Endothelial cell of umbilical vein (primary cell): ENCODE measurements around the gene CAPN1. TPM values are rescaled to one million over a fixed set of nuclear protein-coding genes. Genes with fewer than 3 reads are reported as not detected.

Experiments
- BruUV-seq: library from RNA; stranded (reverse); fragments of 400-500 nt; replicated peaks from 2 replicates; lab custom pipeline; 2021; lab: Mats Ljungman, UMichigan
- CTCF ChIA-PET: fragments of 300-600, 350-600 bp; sonication (Branson Sonifier 250); formaldehyde crosslinking; loops from one replicate; lab custom pipeline; 2021; ENCODE audit warnings: antibody characterized with exemption, inconsistent platforms; lab: Charles Lee
- POLR2A ChIA-PET: fragments of 300-600, 350-600 bp; sonication (Branson Sonifier 250); formaldehyde crosslinking; loops from one replicate; lab custom pipeline; 2021; ENCODE audit warnings: antibody characterized with exemption, inconsistent platforms; lab: Charles Lee
- DNase-seq: peaks from one replicate; pipeline ENCODE4 v3.0.0-alpha.2; 2011; ENCODE audit warnings: low read depth, low spot score
- FAIRE-seq: peaks from 2 replicates; lab custom pipeline; 2011; peaks lifted over from hg19 to GRCh38; lab: Jason Lieb, UNC
- H2AFZ ChIP-seq: 2 replicates; pipeline ENCODE4 v1.6.0; 2012; ENCODE audit warnings: low read depth, low read length, control low read depth, inconsistent platforms
- H3K27ac ChIP-seq: 2 replicates; pipeline ENCODE4 v1.5.1; 2011; ENCODE audit warnings: low read depth, mild to moderate bottlenecking, control low read depth, low read length, moderate library complexity; ENCODE audit not compliant: insufficient read depth
- H3K27me3 ChIP-seq, 2 experiments: 2 replicates each; pipeline versions ENCODE4 v1.6.0 to v1.6.1; 2011; ENCODE audit warnings: low read length in 2 of 2, mixed read lengths in 1 of 2; ENCODE audit not compliant: control insufficient read depth in 2 of 2, insufficient read depth in 2 of 2
- H3K36me3 ChIP-seq, 2 experiments: 2 replicates in 1 of 2; 3 replicates in 1 of 2; pipeline ENCODE4 v1.5.1; 2011; ENCODE audit warnings: low read length in 2 of 2, mild to moderate bottlenecking in 1 of 2, moderate library complexity in 1 of 2; ENCODE audit not compliant: control insufficient read depth in 2 of 2, insufficient read depth in 2 of 2; ENCODE audit errors: extremely low read depth in 1 of 2
- H3K4me1 ChIP-seq: 3 replicates; pipeline ENCODE4 v1.5.1; 2011; ENCODE audit warnings: mild to moderate bottlenecking, low read length; ENCODE audit not compliant: control insufficient read depth, insufficient read depth; ENCODE audit errors: extremely low read depth
- H3K4me2 ChIP-seq: 2 replicates; pipeline ENCODE4 v1.6.1; 2011; ENCODE audit warnings: low read length, control low read depth, mixed read lengths; ENCODE audit not compliant: insufficient read depth
- H3K4me3 ChIP-seq, 3 experiments: fragments of 200-600 bp in 1 of 3; sonication (generic), shearing (Covaris generic) in 1 of 3; replicated peaks in 1 of 3; 2 replicates each; pipeline ENCODE4 v1.5.1; 2011 to 2016; ENCODE audit warnings: control low read depth in 3 of 3, low read length in 3 of 3, mild to moderate bottlenecking in 2 of 3, inconsistent platforms in 1 of 3, low read depth in 1 of 3, moderate library complexity in 1 of 3; ENCODE audit not compliant: insufficient read depth in 1 of 3
- H3K79me2 ChIP-seq: 2 replicates; pipeline ENCODE4 v1.6.0; 2012; ENCODE audit warnings: low read length, inconsistent platforms; ENCODE audit not compliant: control insufficient read depth, insufficient read depth
- H3K9ac ChIP-seq: replicated peaks from 2 replicates; pipeline ENCODE3; 2011; ENCODE audit warnings: low read length, control low read depth; ENCODE audit not compliant: insufficient read depth; ENCODE audit errors: extremely low read depth
- H3K9me1 ChIP-seq: replicated peaks from 3 replicates; pipeline ENCODE4 v1.6.0; 2011; ENCODE audit warnings: mild to moderate bottlenecking, low read length; ENCODE audit not compliant: control insufficient read depth, insufficient read depth; ENCODE audit errors: extremely low read depth
- H3K9me3 ChIP-seq: replicated peaks from 2 replicates; pipeline ENCODE4 v1.5.1; 2012; ENCODE audit warnings: low read length, inconsistent platforms; ENCODE audit not compliant: control insufficient read depth, insufficient read depth
- H4K20me1 ChIP-seq: replicated peaks from 2 replicates; pipeline ENCODE3; 2011; ENCODE audit warnings: mild to moderate bottlenecking, low read length; ENCODE audit not compliant: control insufficient read depth, insufficient read depth; ENCODE audit errors: extremely low read depth
- CTCF ChIP-seq, 2 donors: IDR thresholded peaks; 1 replicate in 1 of 2; 2 replicates in 1 of 2; pipeline ENCODE4 v1.5.1; 2011; ENCODE audit warnings: low read length in 2 of 2, mild to moderate bottlenecking in 2 of 2, moderate library complexity in 2 of 2, control low read depth in 1 of 2, inconsistent platforms in 1 of 2, low read depth in 1 of 2; ENCODE audit not compliant: insufficient read depth in 1 of 2; ENCODE audit errors: extremely low read depth in 1 of 2
- EZH2 ChIP-seq: IDR thresholded peaks from 2 replicates; pipeline ENCODE4 v1.6.1; 2012; ENCODE audit warnings: borderline replicate concordance, low read depth, mild to moderate bottlenecking, moderate library complexity, low read length, inconsistent platforms; ENCODE audit not compliant: severe bottlenecking
- FOS ChIP-seq: IDR thresholded peaks from 2 replicates; pipeline ENCODE4 v1.6.1; 2011; ENCODE audit warnings: mild to moderate bottlenecking, low read length, moderate library complexity, borderline replicate concordance; ENCODE audit not compliant: insufficient read depth
- GATA2 ChIP-seq: IDR thresholded peaks from 2 replicates; pipeline ENCODE4 v1.7.0; 2011; ENCODE audit warnings: low read depth, mild to moderate bottlenecking, moderate library complexity, mixed read lengths, low read length; ENCODE audit not compliant: insufficient read length, insufficient read depth
- JUN ChIP-seq: IDR thresholded peaks from 2 replicates; pipeline ENCODE4 v1.6.1; 2011; ENCODE audit warnings: borderline replicate concordance, low read depth; ENCODE audit not compliant: insufficient read length, insufficient read depth
- MAX ChIP-seq: IDR thresholded peaks from 2 replicates; pipeline ENCODE4 v1.6.1; 2011; ENCODE audit not compliant: insufficient read depth, insufficient read length
- MYC ChIP-seq: IDR thresholded peaks from one replicate; pipeline ENCODE4 v1.6.1; 2011; ENCODE audit warnings: mild to moderate bottlenecking, low read depth, low read length
- POLR2A ChIP-seq: IDR thresholded peaks from 2 replicates; pipeline ENCODE4 v1.6.1; 2012; ENCODE audit warnings: low read depth, mild to moderate bottlenecking, control low read depth, low read length
- POLR2AphosphoS5 ChIP-seq: IDR thresholded peaks from 2 replicates; pipeline ENCODE4 v1.6.1; 2012; ENCODE audit warnings: low read depth, mild to moderate bottlenecking, control low read depth, low read length, moderate library complexity; ENCODE audit not compliant: insufficient read depth
- dilution Hi-C: fragments of 300-500 bp; cut with MboI; formaldehyde crosslinking; loops from one replicate; pipeline ENCODE4 v1.15.0; 2019; ENCODE audit warnings: low sequenced_read_pairs; ENCODE audit not compliant: extremely low pct_ligation_motif_present
- intact Hi-C: fragments of 100-400 bp; cut with micrococcal nuclease; formaldehyde crosslinking; loops from one replicate; pipeline ENCODE4 v1.10.0; 2022
- polyA plus RNA-seq, 4 experiments: library from polyadenylated mRNA; depleted of rRNA in 3 of 4; stranded (reverse) in 3 of 4; unstranded in 1 of 4; fragments of >200 nt; gene quantifications; 2 replicates each; pipeline versions ENCODE4 v1.2.1 to v1.2.3, GENCODE V29; 2011 to 2012; ENCODE audit warnings: missing spikeins in 1 of 4
- total RNA-seq: library from RNA; stranded (reverse); gene quantifications from 2 replicates; pipeline ENCODE4 v1.2.3, GENCODE V29; 2021

The CAPN1 gene
- total and polyA plus RNA-seq, 2 donors (not counting 3 experiments of a cell fraction or from before 2014, with no cell fraction given) = 217 to 218 TPM

- ChIA-PET POLR2A (interaction anchor here (0.7 kb wide), 1 partner anchor 161 kb away, joined by 5 read pairs; no protein-coding TSS in a partner anchor), CTCF (no interaction called here)
- Histone ChIP-seq H3K9me1 (no peaks in the 10 kb centered on the region), H3K79me2 (peaks cover 15% of the 10 kb centered on the region), H2AFZ (no peak overlapping the region), H3K4me2 (no peak overlapping the region), H4K20me1 (no peaks in the 10 kb centered on the region), H3K9ac (no peak overlapping the region), H3K36me3 (peaks cover 8 to 36% of the 10 kb centered on the region in 2 experiments), H3K4me1 (peaks cover 6% of the 10 kb centered on the region), H3K27me3 (no peaks in the 10 kb centered on the region), H3K4me3 (no peak overlapping the region), H3K27ac (no peak overlapping the region), H3K9me3 (no peaks in the 10 kb centered on the region)
- dilution Hi-C loops = no loop called here
- FAIRE-seq (no peak), DNase-seq (no peak)
- intact Hi-C loops = no loop called here
- BruUV-seq = no TSS peak
- TF ChIP-seq POLR2A (no peak), MAX (no peak), CTCF (IDR thresholded peaks at IDR 0.05; ENCODE audit: extremely low read depth in 1 of 2, insufficient read depth in 1 of 2, low read depth in 1 of 2, low read length in 2 of 2) (no peak), EZH2 (no peak), JUN (no peak), FOS (no peak), MYC (no peak), GATA2 (no peak), POLR2AphosphoS5 (no peak)
These were observed 5.5 kb downstream of the CAPN1 start for GRCh38 chr11:65187146-65187675.
